OCI-LY1 (cell line): Measurements from ENCODE around the gene DPP4.

Experiments
- H2AFZ ChIP-seq: fragments of 200-600 bp; sonication (generic), shearing (Covaris generic); 2 replicates; pipeline ENCODE4 v1.6.0; 2014; ENCODE audit warnings: antibody characterized with exemption, mild to moderate bottlenecking, low read length
- H3F3A ChIP-seq: fragments of 200-600 bp; sonication (generic), shearing (Covaris generic); 2 replicates; pipeline ENCODE4 v1.6.0; 2014; ENCODE audit warnings: mild to moderate bottlenecking, antibody characterized with exemption, low read length, moderate library complexity; ENCODE audit not compliant: insufficient read depth
- H3K27ac ChIP-seq: fragments of 200-600 bp; sonication (generic); 2 replicates; pipeline ENCODE4 v1.5.1; 2014; ENCODE audit warnings: low read length, mixed run types, mild to moderate bottlenecking, low read depth; ENCODE audit not compliant: poor library complexity, severe bottlenecking
- H3K27me3 ChIP-seq: fragments of 200-600 bp; sonication (generic); 2 replicates; pipeline ENCODE4 v1.6.0; 2014; ENCODE audit warnings: antibody characterized with exemption, mild to moderate bottlenecking, low read length, moderate library complexity; ENCODE audit not compliant: insufficient read depth
- H3K36me3 ChIP-seq: fragments of 200-600 bp; sonication (generic); 2 replicates; pipeline ENCODE4 v1.6.1; 2014; ENCODE audit warnings: mild to moderate bottlenecking, antibody characterized with exemption, low read length, moderate library complexity, mixed read lengths; ENCODE audit not compliant: insufficient read depth
- H3K4me1 ChIP-seq: fragments of 200-600 bp; sonication (generic); 2 replicates; pipeline ENCODE4 v1.5.1; 2014; ENCODE audit warnings: mild to moderate bottlenecking, low read length, moderate library complexity; ENCODE audit not compliant: insufficient read depth, severe bottlenecking
- H3K4me2 ChIP-seq: fragments of 200-600 bp; sonication (generic), shearing (Covaris generic); 2 replicates; pipeline ENCODE4 v1.6.1; 2014; ENCODE audit warnings: low read length
- H3K4me3 ChIP-seq: fragments of 200-600 bp; sonication (generic); 2 replicates; pipeline ENCODE4 v1.5.1; 2014; ENCODE audit warnings: low read length, low read depth, mild to moderate bottlenecking, mixed read lengths; ENCODE audit not compliant: poor library complexity, severe bottlenecking
- H3K79me2 ChIP-seq: fragments of 200-600 bp; shearing (Covaris generic); 2 replicates; pipeline ENCODE4 v1.6.1; 2016; ENCODE audit warnings: mixed run types, low read length, mixed read lengths; ENCODE audit not compliant: insufficient read depth
- H3K9ac ChIP-seq: fragments of 200-600 bp; sonication (generic), shearing (Covaris generic); 2 replicates; pipeline ENCODE4 v1.6.1; 2014; ENCODE audit warnings: mild to moderate bottlenecking, low read length, mixed read lengths
- H3K9me2 ChIP-seq: fragments of 200-600 bp; sonication (generic), shearing (Covaris generic); 2 replicates; pipeline ENCODE4 v1.6.1; 2014; ENCODE audit warnings: low read depth, mild to moderate bottlenecking, low read length, mixed read lengths
- H3K9me3 ChIP-seq: fragments of 200-600 bp; shearing (Covaris generic); 2 replicates; pipeline ENCODE4 v1.6.1; 2014; ENCODE audit warnings: low read length, mixed read lengths
- H4K20me1 ChIP-seq: fragments of 200-600 bp; sonication (generic), shearing (Covaris generic); 2 replicates; pipeline ENCODE4 v1.6.0; 2016; ENCODE audit warnings: mild to moderate bottlenecking, low read length; ENCODE audit not compliant: insufficient read depth
- EZH2 ChIP-seq: fragments of 200-600 bp; sonication (generic), shearing (Covaris generic); IDR thresholded peaks from 2 replicates; pipeline ENCODE4 v1.8.0; 2017; ENCODE audit warnings: borderline replicate concordance, mixed run types, mild to moderate bottlenecking, antibody characterized with exemption, low read length, moderate library complexity, mixed read lengths
- TF ChIP-seq, protein P1 (sequence below): fragments of 200-600 bp; sonication (generic), shearing (Covaris generic); IDR thresholded peaks from 2 replicates; pipeline ENCODE4 v1.5.1; 2017; ENCODE audit warnings: mild to moderate bottlenecking, antibody characterized with exemption, low read length, moderate library complexity, mixed read lengths

Gene DPP4

DNA sequence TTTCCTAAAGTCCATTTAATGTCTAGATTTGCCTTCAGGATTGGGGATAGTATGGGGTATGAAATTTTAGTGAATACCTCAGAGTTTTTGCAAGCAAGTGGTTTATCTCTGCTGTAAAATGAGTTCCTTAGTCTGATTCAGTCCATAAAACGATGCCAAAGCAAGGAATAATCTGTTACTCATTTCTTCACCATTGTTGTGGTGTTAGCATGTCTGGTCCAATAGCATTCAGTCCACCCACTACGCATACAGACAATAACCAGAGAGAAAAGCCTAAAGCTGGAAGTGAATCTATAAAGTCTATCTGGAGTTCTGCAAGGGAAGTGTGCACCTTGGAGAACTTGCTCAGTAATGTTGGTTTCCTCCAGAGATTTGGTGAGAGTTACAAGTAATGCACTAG lies 12.9 kb upstream of the DPP4 start:
- H3K27me3 ChIP-seq = no peaks in the 10 kb centered on the region
- no peak overlapping the region for H3K4me3 ChIP-seq
- H4K20me1 ChIP-seq = no peaks in the 10 kb centered on the region
- H3K4me2 ChIP-seq = no peak overlapping the region
- no peak overlapping the region for H2AFZ ChIP-seq
- no peaks in the 10 kb centered on the region for H3K4me1 ChIP-seq
- H3K79me2 ChIP-seq = no peaks in the 10 kb centered on the region
- H3K9ac ChIP-seq = no peak overlapping the region
- no peaks in the 10 kb centered on the region for H3K36me3 ChIP-seq
- H3K9me2 ChIP-seq = no peaks in the 10 kb centered on the region
- H3K9me3 ChIP-seq = no peaks in the 10 kb centered on the region
- H3K27ac ChIP-seq = no peak overlapping the region
- H3F3A ChIP-seq = no peaks in the 10 kb centered on the region
- TF ChIP-seq, protein P1, sequence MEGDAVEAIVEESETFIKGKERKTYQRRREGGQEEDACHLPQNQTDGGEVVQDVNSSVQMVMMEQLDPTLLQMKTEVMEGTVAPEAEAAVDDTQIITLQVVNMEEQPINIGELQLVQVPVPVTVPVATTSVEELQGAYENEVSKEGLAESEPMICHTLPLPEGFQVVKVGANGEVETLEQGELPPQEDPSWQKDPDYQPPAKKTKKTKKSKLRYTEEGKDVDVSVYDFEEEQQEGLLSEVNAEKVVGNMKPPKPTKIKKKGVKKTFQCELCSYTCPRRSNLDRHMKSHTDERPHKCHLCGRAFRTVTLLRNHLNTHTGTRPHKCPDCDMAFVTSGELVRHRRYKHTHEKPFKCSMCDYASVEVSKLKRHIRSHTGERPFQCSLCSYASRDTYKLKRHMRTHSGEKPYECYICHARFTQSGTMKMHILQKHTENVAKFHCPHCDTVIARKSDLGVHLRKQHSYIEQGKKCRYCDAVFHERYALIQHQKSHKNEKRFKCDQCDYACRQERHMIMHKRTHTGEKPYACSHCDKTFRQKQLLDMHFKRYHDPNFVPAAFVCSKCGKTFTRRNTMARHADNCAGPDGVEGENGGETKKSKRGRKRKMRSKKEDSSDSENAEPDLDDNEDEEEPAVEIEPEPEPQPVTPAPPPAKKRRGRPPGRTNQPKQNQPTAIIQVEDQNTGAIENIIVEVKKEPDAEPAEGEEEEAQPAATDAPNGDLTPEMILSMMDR = no peak
- TF ChIP-seq EZH2 = no peak

DNA sequence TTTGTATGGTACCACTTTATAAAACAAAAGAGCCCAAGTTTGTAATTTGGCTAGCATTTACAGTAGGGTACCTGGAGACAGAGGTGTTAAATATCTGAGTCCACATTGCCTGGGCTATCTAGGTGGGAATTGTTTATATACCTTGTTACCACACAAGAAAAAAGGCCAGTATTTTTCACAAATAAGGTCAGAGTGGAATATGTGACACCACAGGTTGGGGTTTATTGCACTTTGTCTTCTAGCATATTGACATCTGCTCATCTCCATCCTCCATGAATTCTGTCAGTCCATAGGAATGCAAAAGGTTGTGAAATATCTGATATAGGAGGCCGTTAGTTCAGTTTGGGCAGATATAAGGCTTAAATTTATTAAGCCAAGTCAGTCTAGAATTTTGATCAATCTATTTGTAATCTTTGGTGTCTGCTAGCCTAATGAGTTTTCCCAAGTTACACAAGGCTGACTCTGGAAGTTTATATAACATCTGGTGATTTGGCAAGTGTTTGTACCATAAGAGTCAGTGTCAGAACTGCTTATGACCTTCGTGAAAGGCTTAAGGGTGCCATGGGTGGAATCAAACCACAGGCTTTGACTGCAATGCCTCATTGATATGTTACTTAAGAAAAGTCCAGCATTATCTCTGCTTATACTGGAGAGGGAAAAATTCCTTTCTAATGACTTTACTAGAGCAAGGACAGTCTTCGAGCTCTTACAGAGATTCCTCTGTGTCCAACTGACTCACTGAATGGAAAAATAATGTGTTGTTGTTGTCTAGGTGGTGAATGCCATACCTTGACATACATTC lies 11.3 kb upstream of the DPP4 start:
- no peak for TF ChIP-seq EZH2
- TF ChIP-seq, protein P1 = no peak
- Histone ChIP-seq H3K9me3 (no peaks in the 10 kb centered on the region), H3K9me2 (no peaks in the 10 kb centered on the region), H2AFZ (no peak overlapping the region), H3K4me1 (no peaks in the 10 kb centered on the region), H3K4me3 (no peak overlapping the region), H3K27ac (no peak overlapping the region), H3K79me2 (no peaks in the 10 kb centered on the region), H3K36me3 (no peaks in the 10 kb centered on the region), H3F3A (no peaks in the 10 kb centered on the region), H3K27me3 (no peaks in the 10 kb centered on the region), H3K9ac (no peak overlapping the region), H4K20me1 (no peaks in the 10 kb centered on the region), H3K4me2 (no peak overlapping the region)

DNA sequence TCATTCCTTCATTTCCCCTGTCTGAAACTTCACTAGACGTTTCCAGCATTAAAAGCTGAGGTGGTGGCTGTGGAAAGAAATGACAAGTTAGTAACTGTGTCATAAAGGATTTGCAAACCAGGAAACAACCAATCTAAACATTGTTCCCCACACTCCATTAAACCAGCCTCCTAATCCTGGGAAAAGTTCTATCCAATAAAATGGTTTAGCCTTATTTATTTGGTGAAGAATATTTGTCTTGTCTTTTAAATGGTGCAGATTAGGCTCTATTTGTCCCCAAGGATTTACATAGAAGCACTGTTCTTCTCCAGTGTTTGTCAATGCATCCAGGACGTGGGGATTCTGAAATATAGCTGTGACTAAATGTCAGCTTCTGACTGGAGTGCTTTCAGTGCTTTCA lies 10.5 kb upstream of the DPP4 start:
- Histone ChIP-seq H3K79me2 (no peaks in the 10 kb centered on the region), H3K9ac (no peak overlapping the region), H3K27me3 (no peaks in the 10 kb centered on the region), H3K4me1 (no peaks in the 10 kb centered on the region), H3K4me2 (no peak overlapping the region), H3K36me3 (no peaks in the 10 kb centered on the region), H3F3A (no peaks in the 10 kb centered on the region), H3K9me3 (no peaks in the 10 kb centered on the region; the same call in 1 of the 2 replicates), H4K20me1 (no peaks in the 10 kb centered on the region), H3K4me3 (no peak overlapping the region), H3K9me2 (no peaks in the 10 kb centered on the region), H2AFZ (no peak overlapping the region), H3K27ac (no peak overlapping the region)
- TF ChIP-seq, protein P1 = no peak
- TF ChIP-seq EZH2 = no peak
